Breast epithelium (tissue), 4 donors: ENCODE measurements around the gene NTRK3. TPM values are rescaled to one million over a fixed set of nuclear protein-coding genes. Genes with fewer than 3 reads are reported as not detected.
"Not testable (repeated sequence)": the region's sequence is repeated elsewhere in the genome, so short reads cannot be mapped to it uniquely, and the experiment has no call there.

Experiments used
- DNase-seq, 2 donors: peaks; one replicate each; pipeline ENCODE4 v3.0.0-alpha.2; 2019; ENCODE audit warnings: low spot score in 2 of 2
- H3K27ac ChIP-seq, 2 donors: fragments of 200-600 bp; sonication (generic) in 1 of 2; one replicate each; pipeline ENCODE4 v1.5.1; 2016 to 2019; ENCODE audit warnings: mild to moderate bottlenecking in 1 of 2
- H3K27me3 ChIP-seq, 2 donors: fragments of 200-600 bp; sonication (generic) in 1 of 2; one replicate each; pipeline versions ENCODE4 v1.5.1 to v1.6.0; 2017 to 2019; ENCODE audit warnings: control low read depth in 1 of 2, mild to moderate bottlenecking in 1 of 2
- H3K36me3 ChIP-seq: fragments of 200-600 bp; one replicate; pipeline ENCODE4 v1.5.1; 2019
- H3K4me1 ChIP-seq, 2 donors: fragments of 200-600 bp; sonication (generic); one replicate each; pipeline ENCODE4 v1.5.1; 2016 to 2019; ENCODE audit warnings: control low read depth in 1 of 2
- H3K4me3 ChIP-seq, 3 donors: fragments of 200-600 bp; sonication (generic); 1 replicate in 2 of 3; 2 replicates in 1 of 3; pipeline ENCODE4 v1.5.1; 2016 to 2019; ENCODE audit warnings: mild to moderate bottlenecking in 3 of 3, moderate library complexity in 2 of 3
- H3K9me3 ChIP-seq, 2 donors: fragments of 200-600 bp; sonication (generic) in 1 of 2; one replicate each; pipeline ENCODE4 v1.5.1; 2016 to 2019; ENCODE audit warnings: control low read depth in 1 of 2
- POLR2A ChIP-seq: fragments of 450-650 bp; IDR thresholded peaks from one replicate; pipeline ENCODE4 v1.6.1; 2016; ENCODE audit warnings: antibody characterized with exemption, mild to moderate bottlenecking, moderate library complexity
- POLR2AphosphoS5 ChIP-seq, 3 donors: sonication (generic); formaldehyde crosslinking; IDR thresholded peaks; one replicate each; pipeline ENCODE4 v1.6.1; 2017; ENCODE audit warnings: antibody characterized with exemption in 3 of 3
- intact Hi-C: fragments of 100-400 bp; cut with DNase I; formaldehyde crosslinking; loops from one replicate; pipeline ENCODE4 v1.15.1; 2023; ENCODE audit warnings: low total_unique reads
- total RNA-seq, 3 donors: library from RNA; depleted of rRNA; stranded (reverse); fragments of >200 nt; gene quantifications; one replicate each; pipeline ENCODE4 v1.1.0, GENCODE V29; 2016
- TF ChIP-seq, protein P1 (sequence below), 3 donors: fragments of 450-650 bp; IDR thresholded peaks; one replicate each; pipeline ENCODE4 v1.5.1; 2016 to 2017; ENCODE audit warnings: antibody characterized with exemption in 3 of 3, mild to moderate bottlenecking in 3 of 3, moderate library complexity in 3 of 3

The NTRK3 gene
- total RNA-seq, 3 donors from 2014 or later: 1.9 to 23.6 (median 13.8) TPM

GRCh38 chr15:87849181-87849580, 407.4 kb downstream of the NTRK3 start:
- no peaks in the 10 kb centered on the region for H3K9me3 ChIP-seq
- H3K4me3 ChIP-seq: no peak overlapping the region
- no peaks in the 10 kb centered on the region for H3K36me3 ChIP-seq
- no peaks in the 10 kb centered on the region for H3K27me3 ChIP-seq
- H3K4me1 ChIP-seq: no peaks in the 10 kb centered on the region
- no peak overlapping the region for H3K27ac ChIP-seq
- TF ChIP-seq POLR2AphosphoS5 (IDR thresholded peaks at IDR 0.05) (no peak), POLR2A (no peak)
- TF ChIP-seq, protein P1, sequence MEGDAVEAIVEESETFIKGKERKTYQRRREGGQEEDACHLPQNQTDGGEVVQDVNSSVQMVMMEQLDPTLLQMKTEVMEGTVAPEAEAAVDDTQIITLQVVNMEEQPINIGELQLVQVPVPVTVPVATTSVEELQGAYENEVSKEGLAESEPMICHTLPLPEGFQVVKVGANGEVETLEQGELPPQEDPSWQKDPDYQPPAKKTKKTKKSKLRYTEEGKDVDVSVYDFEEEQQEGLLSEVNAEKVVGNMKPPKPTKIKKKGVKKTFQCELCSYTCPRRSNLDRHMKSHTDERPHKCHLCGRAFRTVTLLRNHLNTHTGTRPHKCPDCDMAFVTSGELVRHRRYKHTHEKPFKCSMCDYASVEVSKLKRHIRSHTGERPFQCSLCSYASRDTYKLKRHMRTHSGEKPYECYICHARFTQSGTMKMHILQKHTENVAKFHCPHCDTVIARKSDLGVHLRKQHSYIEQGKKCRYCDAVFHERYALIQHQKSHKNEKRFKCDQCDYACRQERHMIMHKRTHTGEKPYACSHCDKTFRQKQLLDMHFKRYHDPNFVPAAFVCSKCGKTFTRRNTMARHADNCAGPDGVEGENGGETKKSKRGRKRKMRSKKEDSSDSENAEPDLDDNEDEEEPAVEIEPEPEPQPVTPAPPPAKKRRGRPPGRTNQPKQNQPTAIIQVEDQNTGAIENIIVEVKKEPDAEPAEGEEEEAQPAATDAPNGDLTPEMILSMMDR (IDR thresholded peaks at IDR 0.05): no peak
- intact Hi-C loops: no loop called here
- no peak for DNase-seq

DNA sequence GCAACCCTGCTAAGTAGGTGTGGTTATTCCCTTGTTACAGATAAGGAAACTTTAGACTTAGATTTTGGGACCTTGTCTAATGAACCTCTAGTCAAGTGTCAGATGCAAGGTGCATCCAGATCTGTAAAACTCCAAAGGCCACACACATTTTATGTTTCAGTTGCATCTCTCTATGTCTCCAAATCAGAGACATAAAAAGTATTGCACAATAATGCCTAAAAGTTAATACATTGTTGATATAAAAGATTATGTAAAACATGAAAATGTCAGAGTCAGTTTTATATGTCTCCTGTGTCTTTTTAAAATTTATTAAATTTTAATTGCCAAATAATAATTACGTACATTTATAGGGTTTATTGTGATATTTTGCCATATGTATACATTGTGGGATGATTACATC, 408.5 kb downstream of the NTRK3 start:
- H3K4me3 ChIP-seq: no peak overlapping the region
- DNase-seq: no peak
- no peaks in the 10 kb centered on the region for H3K4me1 ChIP-seq
- H3K27ac ChIP-seq: no peak overlapping the region
- intact Hi-C loops: no loop called here
- H3K27me3 ChIP-seq: no peaks in the 10 kb centered on the region
- no peaks in the 10 kb centered on the region for H3K9me3 ChIP-seq
- H3K36me3 ChIP-seq: no peaks in the 10 kb centered on the region
- TF ChIP-seq POLR2A (no peak), POLR2AphosphoS5 (IDR thresholded peaks at IDR 0.05) (no peak)
- TF ChIP-seq, protein P1 (IDR thresholded peaks at IDR 0.05): no peak

- Histone ChIP-seq H3K4me1 (no peaks in the 10 kb centered on the region), H3K27ac (no peak overlapping the region), H3K9me3 (no peaks in the 10 kb centered on the region), H3K4me3 (no peak overlapping the region), H3K36me3 (no peaks in the 10 kb centered on the region), H3K27me3 (no peaks in the 10 kb centered on the region)
- intact Hi-C loops: no loop called here
- no peak for DNase-seq
- TF ChIP-seq, protein P1 (IDR thresholded peaks at IDR 0.05): no peak
- TF ChIP-seq POLR2A: no peak
- TF ChIP-seq POLR2AphosphoS5 (IDR thresholded peaks at IDR 0.05): no peak
Measured at GRCh38 chr15:87846746-87847145, 409.8 kb downstream of the NTRK3 start.

DNA sequence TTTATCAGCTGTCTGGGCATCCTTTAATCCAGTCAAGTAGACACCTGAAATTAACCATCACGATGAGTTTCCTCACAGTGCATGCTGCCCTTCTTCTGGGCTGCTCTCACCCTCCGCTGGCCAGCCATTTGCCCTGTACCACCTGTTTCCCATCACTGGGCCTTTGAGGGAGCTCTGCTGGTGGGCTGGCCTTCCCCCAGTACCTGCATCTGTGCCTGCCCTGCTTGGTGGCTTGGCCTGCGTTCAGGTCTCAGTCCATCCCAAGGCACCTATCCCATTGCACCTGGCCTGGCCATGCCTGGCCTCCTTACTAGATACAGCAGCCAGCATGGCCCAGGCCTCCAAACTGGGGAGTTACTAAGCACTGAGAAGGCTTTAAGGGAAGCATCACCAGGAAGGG, 413.2 kb downstream of the NTRK3 start:
- intact Hi-C loops: no loop called here
- peaks cover 0 to 5% of the 10 kb centered on the region in 2 donors for H3K9me3 ChIP-seq
- TF ChIP-seq POLR2A (no peak), POLR2AphosphoS5 (IDR thresholded peaks at IDR 0.05) (no peak)
- TF ChIP-seq, protein P1 (IDR thresholded peaks at IDR 0.05): no peak
- no peaks in the 10 kb centered on the region for H3K27me3 ChIP-seq
- H3K36me3 ChIP-seq: no peaks in the 10 kb centered on the region
- no peaks in the 10 kb centered on the region for H3K4me1 ChIP-seq
- no peak for DNase-seq
- no peak overlapping the region for H3K4me3 ChIP-seq
- H3K27ac ChIP-seq: no peak overlapping the region

- H3K4me3 ChIP-seq: no peak overlapping the region
- H3K27ac ChIP-seq: no peak overlapping the region
- no peaks in the 10 kb centered on the region for H3K36me3 ChIP-seq
- H3K4me1 ChIP-seq: no peaks in the 10 kb centered on the region
- intact Hi-C loops: no loop called here
- no peak for TF ChIP-seq POLR2A
- TF ChIP-seq POLR2AphosphoS5 (IDR thresholded peaks at IDR 0.05): no peak
- TF ChIP-seq, protein P1 (IDR thresholded peaks at IDR 0.05): no peak
- H3K27me3 ChIP-seq: no peaks in the 10 kb centered on the region
- peaks cover 0 to 5% of the 10 kb centered on the region in 2 donors for H3K9me3 ChIP-seq
- DNase-seq: no peak
Measured at GRCh38 chr15:87841426-87841998, 415.0 kb downstream of the NTRK3 start.

- H3K36me3 ChIP-seq, H3K27me3 ChIP-seq, DNase-seq, H3K4me3 ChIP-seq, intact Hi-C loops, H3K27ac ChIP-seq, H3K4me1 ChIP-seq, H3K9me3 ChIP-seq: not testable (repeated sequence)
Measured at GRCh38 chr15:87835830-87836229, 420.7 kb downstream of the NTRK3 start.

DNA sequence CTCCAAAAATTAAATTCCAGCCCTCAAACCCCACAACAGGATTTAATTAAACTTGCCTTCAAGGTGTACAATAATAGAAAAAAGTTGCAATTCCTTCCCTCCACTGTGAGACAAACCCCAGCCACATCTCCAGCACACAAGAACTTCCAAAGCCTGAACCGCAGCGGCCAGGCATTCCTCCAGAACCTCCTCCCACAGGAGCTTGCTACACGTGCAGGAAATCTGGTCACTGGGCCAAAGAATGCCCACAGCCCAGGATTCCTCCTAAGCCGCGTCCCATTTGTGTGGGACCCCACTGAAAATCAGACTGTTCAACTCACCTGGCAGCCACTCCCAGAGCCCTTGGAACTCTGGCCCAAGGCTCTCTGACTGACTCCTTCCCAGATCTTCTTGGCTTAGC, 423.2 kb downstream of the NTRK3 start:
- peak in 1 of 2 donors; percentile 29 for DNase-seq
- H3K4me1 ChIP-seq, H3K27ac ChIP-seq, H3K27me3 ChIP-seq, H3K4me3 ChIP-seq, H3K9me3 ChIP-seq, H3K36me3 ChIP-seq, intact Hi-C loops: not testable (repeated sequence)
